Peyer's patch (tissue), 4 donors: ENCODE results near the gene CD247. TPM values are rescaled to one million over a fixed set of nuclear protein-coding genes. Genes with fewer than 3 reads are reported as not detected.
A peak's percentile ranks its signal among the peaks of the same experiment; 100 is the strongest.

Source experiments
- DNase-seq, 3 donors: peaks; one replicate each; pipeline ENCODE4 v3.0.0-alpha.2; 2017 to 2019
- H3K27ac ChIP-seq, 4 donors: fragments of 200-600 bp; sonication (generic); one replicate each; pipeline ENCODE4 v1.5.1; 2016 to 2019
- H3K27me3 ChIP-seq, 2 donors: fragments of 200-600 bp; sonication (generic); one replicate each; pipeline ENCODE4 v1.5.1; 2019
- H3K36me3 ChIP-seq, 3 donors: fragments of 200-600 bp; sonication (generic); one replicate each; pipeline ENCODE4 v1.5.1; 2016 to 2019
- H3K4me1 ChIP-seq, 4 donors: fragments of 200-600 bp; sonication (generic); one replicate each; pipeline ENCODE4 v1.5.1; 2016 to 2019
- H3K4me3 ChIP-seq, 4 donors: fragments of 200-600 bp; sonication (generic); 1 replicate in 3 of 4; 2 replicates in 1 of 4; pipeline ENCODE4 v1.5.1; 2016 to 2019; ENCODE audit warnings: mild to moderate bottlenecking in 1 of 4
- H3K9me3 ChIP-seq, 4 donors: fragments of 200-600 bp; sonication (generic); one replicate each; pipeline ENCODE4 v1.5.1; 2016 to 2019; ENCODE audit warnings: mild to moderate bottlenecking in 1 of 4
- CTCF ChIP-seq, 6 experiments: fragments of 450-650 bp in 4 of 6; fragments of 200-600 bp in 2 of 6; sonication (generic) in 1 of 6; IDR thresholded peaks; one replicate each; pipeline ENCODE4 v1.5.1; 2017 to 2019; ENCODE audit warnings: antibody characterized with exemption in 6 of 6, mild to moderate bottlenecking in 3 of 6, moderate library complexity in 1 of 6
- POLR2A ChIP-seq, 2 donors: fragments of 450-650 bp; IDR thresholded peaks; one replicate each; pipeline ENCODE4 v1.5.1; 2017; ENCODE audit warnings: antibody characterized with exemption in 2 of 2, mild to moderate bottlenecking in 2 of 2, moderate library complexity in 2 of 2
- total RNA-seq, 4 donors: library from RNA; depleted of rRNA; stranded (reverse); fragments of >200 nt; gene quantifications; one replicate each; pipeline ENCODE4 v1.1.0, GENCODE V29; 2016

CD247 gene
- total RNA-seq, 4 donors from 2014 or later = 1.9 to 7.4 (median 3.9) TPM; not detected in 1

GRCh38 chr1:167545349-167545748 is 27.0 kb upstream of the CD247 start:
- Histone ChIP-seq H3K9me3 (no peaks in the 10 kb centered on the region), H3K4me3 (no peak overlapping the region), H3K27ac (no peak overlapping the region), H3K27me3 (no peaks in the 10 kb centered on the region), H3K4me1 (no peaks in the 10 kb centered on the region), H3K36me3 (peaks cover 0 to 17% (median 0%) of the 10 kb centered on the region in 3 donors)
- DNase-seq = no peak
- no peak for TF ChIP-seq CTCF (IDR thresholded peaks at IDR 0.05)
- no peak for TF ChIP-seq POLR2A (IDR thresholded peaks at IDR 0.05)

GRCh38 chr1:167544447-167545093 is 26.2 kb upstream of the CD247 start:
- Histone ChIP-seq H3K27me3 (no peaks in the 10 kb centered on the region), H3K4me1 (no peaks in the 10 kb centered on the region), H3K27ac (no peak overlapping the region), H3K9me3 (no peaks in the 10 kb centered on the region), H3K36me3 (peaks cover 0 to 17% (median 0%) of the 10 kb centered on the region in 3 donors), H3K4me3 (no peak overlapping the region)
- DNase-seq = peak in 1 of 3 donors; percentile 64
- TF ChIP-seq POLR2A (IDR thresholded peaks at IDR 0.05) (no peak), CTCF (IDR thresholded peaks at IDR 0.05) (no peak)

- H3K27me3 ChIP-seq = no peaks in the 10 kb centered on the region
- no peak for DNase-seq
- no peak overlapping the region for H3K27ac ChIP-seq
- no peak overlapping the region for H3K4me3 ChIP-seq
- H3K4me1 ChIP-seq = no peaks in the 10 kb centered on the region
- peaks cover 0 to 17% (median 0%) of the 10 kb centered on the region in 3 donors for H3K36me3 ChIP-seq
- TF ChIP-seq CTCF (IDR thresholded peaks at IDR 0.05) = no peak
- TF ChIP-seq POLR2A (IDR thresholded peaks at IDR 0.05) = no peak
- no peaks in the 10 kb centered on the region for H3K9me3 ChIP-seq
These were observed 25.1 kb upstream of the CD247 start for GRCh38 chr1:167543199-167543990.

GRCh38 chr1:167542109-167543032 is 24.0 kb upstream of the CD247 start:
- Histone ChIP-seq H3K4me1 (no peaks in the 10 kb centered on the region), H3K4me3 (no peak overlapping the region), H3K36me3 (peaks cover 0 to 17% (median 0%) of the 10 kb centered on the region in 3 donors), H3K9me3 (no peaks in the 10 kb centered on the region), H3K27me3 (no peaks in the 10 kb centered on the region), H3K27ac (peak overlapping the region in 1 of 4 donors; percentile 22)
- DNase-seq = no peak
- no peak for TF ChIP-seq CTCF (IDR thresholded peaks at IDR 0.05)
- TF ChIP-seq POLR2A (IDR thresholded peaks at IDR 0.05) = no peak

- Histone ChIP-seq H3K4me3 (no peak overlapping the region), H3K9me3 (no peaks in the 10 kb centered on the region), H3K36me3 (peaks cover 0 to 17% (median 0%) of the 10 kb centered on the region in 3 donors), H3K27me3 (no peaks in the 10 kb centered on the region), H3K27ac (no peak overlapping the region), H3K4me1 (no peaks in the 10 kb centered on the region)
- no peak for DNase-seq
- TF ChIP-seq POLR2A (IDR thresholded peaks at IDR 0.05) (no peak), CTCF (IDR thresholded peaks at IDR 0.05) (no peak)
These were observed 23.3 kb upstream of the CD247 start for GRCh38 chr1:167541610-167542009.
